SJCRH30 (cell line): Measurements from ENCODE around the gene TM6SF1. TPM values are rescaled to one million over a fixed set of nuclear protein-coding genes. Genes with fewer than 3 reads are reported as not detected.
"Not testable (repeated sequence)": the region's sequence is repeated elsewhere in the genome, so short reads cannot be mapped to it uniquely, and the experiment has no call there.

Source experiments
- DNase-seq, 2 experiments: peaks; one replicate each; pipeline ENCODE4 v3.0.0-alpha.2; 2015 to 2020
- H3K27ac ChIP-seq: fragments of 250-450 bp; sonication (Bioruptor Pico); 2 replicates; pipeline ENCODE4 v1.5.1; 2020; ENCODE audit warnings: mild to moderate bottlenecking, moderate library complexity
- H3K27me3 ChIP-seq: fragments of 250-450 bp; sonication (Bioruptor Pico); 2 replicates; pipeline ENCODE4 v1.5.1; 2020; ENCODE audit warnings: mild to moderate bottlenecking, moderate library complexity
- H3K36me3 ChIP-seq: fragments of 250-450 bp; sonication (Bioruptor Pico); 2 replicates; pipeline ENCODE4 v1.5.1; 2020; ENCODE audit warnings: mild to moderate bottlenecking, moderate library complexity
- H3K4me1 ChIP-seq: fragments of 250-450 bp; sonication (Bioruptor Pico); 2 replicates; pipeline ENCODE4 v1.5.1; 2020; ENCODE audit warnings: mild to moderate bottlenecking, moderate library complexity
- H3K4me3 ChIP-seq: fragments of 250-450 bp; sonication (Bioruptor Pico); 2 replicates; pipeline ENCODE4 v1.5.1; 2020; ENCODE audit warnings: mild to moderate bottlenecking, moderate library complexity
- H3K9me3 ChIP-seq: fragments of 250-450 bp; sonication (Bioruptor Pico); replicated peaks from 2 replicates; pipeline ENCODE4 v1.5.1; 2020; ENCODE audit warnings: mild to moderate bottlenecking, moderate library complexity
- total RNA-seq: library from RNA; depleted of rRNA; stranded (reverse); fragments of >200 nt; shearing (Covaris generic); gene quantifications from 2 replicates; pipeline ENCODE4 v1.2.3, GENCODE V29; 2014; rRNA removed

TM6SF1 gene
- total RNA-seq, 1 experiment from 2014 or later = 5.4 TPM

DNA sequence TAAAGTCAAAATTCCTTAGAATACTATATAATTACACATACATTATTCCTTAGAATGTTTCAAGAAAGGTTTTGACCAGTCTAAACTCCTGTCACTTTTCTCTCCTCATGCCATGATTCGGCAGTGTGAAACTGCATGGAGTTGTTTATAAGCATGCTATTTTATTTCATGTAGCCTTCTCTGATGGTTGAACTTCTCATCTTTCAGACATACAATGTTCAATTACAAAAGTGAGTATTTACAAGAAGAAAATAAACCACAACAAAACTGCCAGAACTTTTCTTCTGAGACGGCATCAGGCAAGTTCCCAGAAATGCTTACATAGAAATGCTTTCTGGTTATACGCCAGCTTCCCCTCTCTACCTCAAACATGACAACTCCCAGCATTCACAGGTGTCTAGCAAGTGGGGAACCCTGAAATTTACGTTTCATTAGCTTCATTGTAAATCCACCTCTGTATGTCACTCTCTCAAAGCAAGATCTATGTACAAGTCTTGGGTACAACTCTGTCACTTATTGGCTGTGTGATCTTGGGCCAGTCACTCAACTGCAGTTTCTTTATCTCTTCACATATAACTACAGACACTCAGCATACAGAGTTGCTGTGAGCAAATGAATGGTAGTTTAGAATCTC is 57.4 kb downstream of the TM6SF1 start:
- Histone ChIP-seq H3K27me3 (no peaks in the 10 kb centered on the region), H3K27ac (no peak overlapping the region), H3K4me1 (no peaks in the 10 kb centered on the region), H3K9me3 (peaks cover 4% of the 10 kb centered on the region; the same call in 1 of the 2 replicates), H3K36me3 (no peaks in the 10 kb centered on the region; the same call in 1 of the 2 replicates), H3K4me3 (no peak overlapping the region)
- DNase-seq = no peak

DNA sequence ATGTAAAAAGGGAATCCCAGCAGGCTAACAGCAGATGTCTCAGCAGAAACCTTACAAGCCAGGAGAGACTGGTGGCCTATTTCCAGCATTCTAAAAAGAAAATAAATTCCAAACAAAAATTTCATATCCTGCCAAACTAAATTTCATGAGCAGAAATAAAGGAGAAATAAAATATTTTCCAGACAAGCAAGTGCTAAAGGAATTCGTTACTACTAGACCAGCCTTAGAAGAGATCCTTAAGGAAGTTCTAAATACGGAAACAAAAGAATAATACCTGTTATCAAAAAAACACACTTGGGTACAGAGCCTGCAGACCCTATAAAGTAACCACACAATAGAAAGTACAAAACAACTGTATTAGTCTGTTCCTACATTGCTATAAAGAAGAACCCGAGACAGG is 58.8 kb downstream of the TM6SF1 start:
- Histone ChIP-seq H3K36me3 (no peaks in the 10 kb centered on the region; the same call in 1 of the 2 replicates), H3K9me3 (peaks cover 4% of the 10 kb centered on the region; the same call in 1 of the 2 replicates), H3K4me1 (no peaks in the 10 kb centered on the region), H3K4me3 (no peak overlapping the region), H3K27me3 (no peaks in the 10 kb centered on the region), H3K27ac (no peak overlapping the region)
- no peak for DNase-seq

- Histone ChIP-seq H3K4me3 (no peak overlapping the region), H3K27me3 (no peaks in the 10 kb centered on the region), H3K27ac (no peak overlapping the region), H3K36me3 (no peaks in the 10 kb centered on the region; the same call in 1 of the 2 replicates), H3K9me3 (peaks cover 4% of the 10 kb centered on the region; the same call in 1 of the 2 replicates), H3K4me1 (no peaks in the 10 kb centered on the region)
- no peak for DNase-seq
Measured at GRCh38 chr15:83166830-83167229, 59.4 kb downstream of the TM6SF1 start.

GRCh38 chr15:83169576-83169975 is 62.1 kb downstream of the TM6SF1 start:
- H3K27me3 ChIP-seq, H3K9me3 ChIP-seq, H3K4me3 ChIP-seq, H3K4me1 ChIP-seq, H3K36me3 ChIP-seq, DNase-seq, H3K27ac ChIP-seq: not testable (repeated sequence)

DNA sequence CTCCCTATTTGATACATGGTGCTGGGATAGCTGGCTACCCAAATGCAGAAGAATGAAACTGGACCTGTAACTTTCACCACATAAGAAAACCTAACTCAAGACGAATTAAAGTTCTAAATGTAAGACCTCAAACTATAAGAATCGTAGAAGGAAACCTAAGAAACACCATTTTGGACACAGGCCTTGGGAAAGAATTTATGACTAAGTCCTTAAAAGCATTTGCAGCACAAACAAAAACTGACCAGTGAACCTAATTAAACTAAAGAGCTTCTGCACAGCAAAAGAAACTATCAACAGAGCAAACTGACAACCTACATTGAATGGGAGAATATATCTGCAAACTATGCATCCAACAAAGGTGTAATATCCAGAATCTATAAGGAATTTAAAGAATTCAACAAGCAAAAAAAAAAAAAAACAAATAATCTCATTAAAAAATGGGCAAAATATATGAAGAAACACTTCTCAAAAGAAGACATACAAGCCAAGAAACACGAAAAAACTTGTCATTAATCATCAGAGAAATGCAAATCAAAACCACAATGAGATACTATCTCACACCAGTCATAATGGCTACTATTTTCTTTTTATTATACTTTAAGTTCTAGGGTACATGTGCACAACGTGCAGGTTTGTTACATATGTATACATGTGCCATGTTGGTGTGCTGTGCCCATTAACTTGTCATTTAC is 63.2 kb downstream of the TM6SF1 start:
- DNase-seq = no peak
- Histone ChIP-seq H3K4me1 (no peaks in the 10 kb centered on the region), H3K9me3 (peaks cover 4% of the 10 kb centered on the region; the same call in 1 of the 2 replicates), H3K27ac (no peak overlapping the region), H3K4me3 (no peak overlapping the region), H3K27me3 (no peaks in the 10 kb centered on the region), H3K36me3 (no peaks in the 10 kb centered on the region)

DNA sequence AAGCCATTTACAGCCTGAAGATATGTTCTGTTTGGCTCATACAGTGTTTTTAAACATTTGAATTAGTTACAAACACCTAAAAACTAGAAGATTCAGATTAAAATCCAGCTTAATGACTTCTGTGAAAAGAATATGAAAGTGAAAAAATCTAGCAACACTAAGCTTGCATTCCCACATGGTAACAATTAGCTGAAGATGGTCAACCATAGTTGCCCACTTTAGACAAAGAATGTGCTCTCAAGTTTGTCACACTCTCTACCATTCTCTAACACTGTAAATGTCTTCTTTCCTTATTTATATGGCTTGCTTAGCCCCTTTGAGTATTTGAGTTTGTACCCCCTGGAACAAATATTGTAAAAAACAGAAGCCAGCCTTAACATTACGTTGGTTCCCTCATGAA is 67.4 kb downstream of the TM6SF1 start:
- Histone ChIP-seq H3K4me1 (no peaks in the 10 kb centered on the region), H3K9me3 (no peaks in the 10 kb centered on the region), H3K27me3 (no peaks in the 10 kb centered on the region), H3K4me3 (no peak overlapping the region), H3K27ac (no peak overlapping the region), H3K36me3 (no peaks in the 10 kb centered on the region)
- no peak for DNase-seq

DNA sequence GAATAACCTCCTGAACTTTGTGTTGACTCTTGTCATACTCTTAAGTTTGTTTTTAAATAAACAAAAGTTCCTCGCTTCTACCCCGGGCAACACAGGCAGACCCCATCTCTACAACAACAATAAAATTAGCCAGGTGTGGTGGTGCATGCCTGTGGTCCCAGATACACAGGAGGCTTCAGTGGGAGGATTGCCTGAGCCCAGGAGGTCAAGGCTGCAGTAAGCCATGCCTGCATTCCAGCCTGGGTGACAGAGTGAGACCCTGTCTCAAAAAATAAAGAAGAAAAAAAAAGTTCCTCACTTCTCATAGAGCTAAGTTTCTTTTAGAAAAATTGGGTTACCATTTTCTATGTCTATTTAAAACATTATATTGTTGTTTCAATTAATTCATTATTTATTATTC is 70.9 kb downstream of the TM6SF1 start:
- DNase-seq = no peak
- no peaks in the 10 kb centered on the region for H3K4me1 ChIP-seq
- H3K36me3 ChIP-seq = no peaks in the 10 kb centered on the region
- H3K9me3 ChIP-seq = no peaks in the 10 kb centered on the region
- H3K27me3 ChIP-seq = no peaks in the 10 kb centered on the region
- no peak overlapping the region for H3K27ac ChIP-seq
- H3K4me3 ChIP-seq = no peak overlapping the region

DNA sequence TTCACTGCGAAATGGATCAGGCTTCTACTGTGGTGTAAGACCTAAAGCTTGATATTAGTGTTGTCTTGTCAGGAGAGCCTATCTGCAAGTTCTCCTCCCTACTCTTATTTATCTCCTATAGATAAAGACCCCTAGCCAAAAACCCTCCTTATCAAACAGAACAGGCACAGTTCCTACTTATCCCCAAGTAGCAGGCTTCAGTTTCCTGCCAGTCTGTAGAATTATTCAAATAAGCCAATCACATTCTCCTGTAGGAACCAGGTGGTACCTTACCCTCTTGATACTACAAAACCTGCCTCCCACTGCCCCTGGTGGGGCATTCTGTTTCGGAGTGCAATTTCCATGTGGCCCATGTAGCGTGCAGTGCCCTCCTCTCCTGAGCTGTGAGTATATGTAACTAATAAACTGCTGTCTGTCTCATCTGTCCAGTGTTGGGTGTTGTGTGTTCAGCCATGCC is 71.5 kb downstream of the TM6SF1 start:
- H3K27ac ChIP-seq = no peak overlapping the region
- no peaks in the 10 kb centered on the region for H3K27me3 ChIP-seq

GRCh38 chr15:83185561-83185960 is 78.1 kb downstream of the TM6SF1 start:
- DNase-seq = no peak
- H3K4me3 ChIP-seq = no peak overlapping the region

More for the DNA sequence above, 71.5 kb downstream of the TM6SF1 start:
- no peaks in the 10 kb centered on the region for H3K4me1 ChIP-seq
- H3K9me3 ChIP-seq = no peaks in the 10 kb centered on the region
- no peaks in the 10 kb centered on the region for H3K36me3 ChIP-seq
- H3K4me3 ChIP-seq = no peak overlapping the region
- DNase-seq = no peak

More at GRCh38 chr15:83185561-83185960, 78.1 kb downstream of the TM6SF1 start:
- no peak overlapping the region for H3K27ac ChIP-seq
- 0 out of 2 replicates have a peak, but pooled peaks cover 2% of the 10 kb centered on the region for H3K36me3 ChIP-seq
- H3K27me3 ChIP-seq = no peaks in the 10 kb centered on the region
- H3K4me1 ChIP-seq = no peaks in the 10 kb centered on the region
- no peaks in the 10 kb centered on the region for H3K9me3 ChIP-seq

Other genes with a start within 250 kb of the TM6SF1 start
- gene HOMER2, start 154.9 kb upstream of the TM6SF1 start, total RNA-seq = 6.8 and 7.3 TPM in 2 replicates
- gene RAMAC, start 121.4 kb upstream of the TM6SF1 start, total RNA-seq = 44.0 and 48.4 TPM in 2 replicates
- gene C15orf40, start 96.0 kb upstream of the TM6SF1 start, total RNA-seq = 11.2 and 12.3 TPM in 2 replicates
- 76.5 and 83.7 TPM in 2 replicates for gene BTBD1, start 40.4 kb upstream of the TM6SF1 start, total RNA-seq
- gene HDGFL3, start 100.2 kb downstream of the TM6SF1 start, total RNA-seq = 71.6 and 75.2 TPM in 2 replicates
- gene BNC1, start 177.0 kb downstream of the TM6SF1 start, total RNA-seq = not detected in 2 replicates